ENCODE results near the gene LBR. TPM values are rescaled to one million over a fixed set of nuclear protein-coding genes. Genes with fewer than 3 reads are reported as not detected.

LBR gene
- total RNA-seq, 1 donor from 2014 or later = 41.5 TPM

DNA sequence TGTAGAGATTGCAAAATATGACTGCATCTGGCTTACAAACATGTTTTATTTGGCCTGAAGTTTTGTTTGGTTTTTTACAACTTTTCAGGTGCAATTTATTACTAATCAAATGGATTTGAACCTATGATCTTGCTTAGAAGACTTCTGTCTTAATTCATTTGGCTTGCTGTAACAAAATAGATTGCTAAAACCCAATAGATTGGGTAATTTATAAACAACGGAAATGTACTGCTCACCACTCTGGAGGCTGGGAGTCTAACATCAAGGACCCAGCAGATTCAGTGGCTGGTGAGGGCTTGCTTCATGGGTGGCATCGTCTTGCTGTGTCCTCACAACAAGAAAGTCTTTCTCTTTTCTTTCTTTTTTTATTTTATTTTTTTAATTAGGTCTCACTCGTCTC, 72.9 kb downstream of the LBR start:
- H3K27me3 ChIP-seq = no peaks in the 10 kb centered on the region
- H3K4me1 ChIP-seq = no peaks in the 10 kb centered on the region
- no peak overlapping the region for H3K27ac ChIP-seq
- intact Hi-C loops (cut with DNase I) = no loop called here
- no peaks in the 10 kb centered on the region for H3K9me3 ChIP-seq
- no peak for DNase-seq (ENCODE audit: extremely low spot score in 2 of 2)
- TF ChIP-seq, protein P1, sequence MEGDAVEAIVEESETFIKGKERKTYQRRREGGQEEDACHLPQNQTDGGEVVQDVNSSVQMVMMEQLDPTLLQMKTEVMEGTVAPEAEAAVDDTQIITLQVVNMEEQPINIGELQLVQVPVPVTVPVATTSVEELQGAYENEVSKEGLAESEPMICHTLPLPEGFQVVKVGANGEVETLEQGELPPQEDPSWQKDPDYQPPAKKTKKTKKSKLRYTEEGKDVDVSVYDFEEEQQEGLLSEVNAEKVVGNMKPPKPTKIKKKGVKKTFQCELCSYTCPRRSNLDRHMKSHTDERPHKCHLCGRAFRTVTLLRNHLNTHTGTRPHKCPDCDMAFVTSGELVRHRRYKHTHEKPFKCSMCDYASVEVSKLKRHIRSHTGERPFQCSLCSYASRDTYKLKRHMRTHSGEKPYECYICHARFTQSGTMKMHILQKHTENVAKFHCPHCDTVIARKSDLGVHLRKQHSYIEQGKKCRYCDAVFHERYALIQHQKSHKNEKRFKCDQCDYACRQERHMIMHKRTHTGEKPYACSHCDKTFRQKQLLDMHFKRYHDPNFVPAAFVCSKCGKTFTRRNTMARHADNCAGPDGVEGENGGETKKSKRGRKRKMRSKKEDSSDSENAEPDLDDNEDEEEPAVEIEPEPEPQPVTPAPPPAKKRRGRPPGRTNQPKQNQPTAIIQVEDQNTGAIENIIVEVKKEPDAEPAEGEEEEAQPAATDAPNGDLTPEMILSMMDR (IDR thresholded peaks at IDR 0.05) = no peak
- TF ChIP-seq POLR2AphosphoS5 (IDR thresholded peaks at IDR 0.05; ENCODE audit: insufficient read depth in 1 of 2, low read depth in 1 of 2) (no peak), POLR2A (IDR thresholded peaks at IDR 0.05) (no peak)
- no peaks in the 10 kb centered on the region for H3K36me3 ChIP-seq
- H3K4me3 ChIP-seq = no peak overlapping the region

Other genes with a start within 250 kb of the LBR start
- 62.4 TPM for gene ENAH, start 225.1 kb upstream of the LBR start, total RNA-seq